HEK293 (cell line): Measurements from ENCODE around the gene LONP2.

ENCODE experiments used
- CTCF ChIA-PET: fragments of 350-600 bp; formaldehyde crosslinking; extraction: SDS; loops from one replicate; lab custom pipeline; 2021; ENCODE audit warnings: antibody characterized with exemption; lab: Yijun Ruan, JAX
- POLR2A ChIA-PET: fragments of 300-600 bp; formaldehyde crosslinking; extraction: SDS; loops from one replicate; lab custom pipeline; 2020; ENCODE audit warnings: antibody characterized with exemption, inconsistent platforms; lab: Yijun Ruan, JAX
- H3K27ac ChIP-seq: fragments of 200-500 bp; sonication (Bioruptor generic); 2 replicates; pipeline ENCODE4 v1.5.1; 2014; ENCODE audit warnings: low read depth, low read length, control low read depth, inconsistent platforms; ENCODE audit errors: extremely low read depth
- H3K36me3 ChIP-seq, 2 experiments: fragments of 200-500 bp in 1 of 2; sonication (Bioruptor generic) in 1 of 2; 1 replicate in 1 of 2; 2 replicates in 1 of 2; pipeline ENCODE4 v1.5.1; 2014 to 2017; ENCODE audit warnings: inconsistent platforms in 2 of 2, low read length in 2 of 2; ENCODE audit not compliant: control insufficient read depth in 2 of 2, insufficient read depth in 1 of 2
- H3K4me1 ChIP-seq: fragments of 200-500 bp; sonication (Bioruptor generic); 2 replicates; pipeline ENCODE4 v1.5.1; 2014; ENCODE audit warnings: mild to moderate bottlenecking, low read length, inconsistent platforms; ENCODE audit not compliant: control insufficient read depth, insufficient read depth
- H3K4me3 ChIP-seq: 2 replicates; pipeline ENCODE4 v1.5.1; 2011; ENCODE audit warnings: low read depth, mild to moderate bottlenecking, control low read depth, low read length, moderate library complexity
- H3K9me3 ChIP-seq: fragments of 200-500 bp; sonication (Bioruptor generic); 2 replicates; pipeline ENCODE4 v1.5.1; 2014; ENCODE audit warnings: low read depth, low read length, inconsistent platforms; ENCODE audit not compliant: control insufficient read depth, insufficient read depth
- MYNN ChIP-seq: fragments of 450-650 bp; formaldehyde crosslinking; IDR thresholded peaks from 2 replicates; pipeline ENCODE4 v1.5.1; 2016; ENCODE audit warnings: missing biosample characterization, missing genetic modification characterization, borderline replicate concordance
- ZBTB17 ChIP-seq: fragments of 450-650 bp; formaldehyde crosslinking; IDR thresholded peaks from 2 replicates; pipeline ENCODE4 v1.5.1; 2016; ENCODE audit warnings: missing biosample characterization, missing genetic modification characterization
- ZBTB20 ChIP-seq: fragments of 450-650 bp; formaldehyde crosslinking; IDR thresholded peaks from 2 replicates; pipeline ENCODE4 v1.5.1; 2016; ENCODE audit warnings: missing biosample characterization, missing genetic modification characterization
- ZFP3 ChIP-seq: fragments of 450-650 bp; formaldehyde crosslinking; IDR thresholded peaks from 2 replicates; pipeline ENCODE4 v1.5.1; 2016; ENCODE audit warnings: low read depth, missing biosample characterization, missing genetic modification characterization
- ZNF132 ChIP-seq: fragments of 450-650 bp; formaldehyde crosslinking; IDR thresholded peaks from 2 replicates; pipeline ENCODE4 v1.5.1; 2017; ENCODE audit warnings: missing biosample characterization, missing genetic modification characterization, borderline replicate concordance
- ZNF426 ChIP-seq: fragments of 450-650 bp; formaldehyde crosslinking; IDR thresholded peaks from 2 replicates; pipeline ENCODE4 v1.5.1; 2017; ENCODE audit warnings: missing biosample characterization, missing genetic modification characterization, mild to moderate bottlenecking, inconsistent platforms, moderate library complexity
- ZNF677 ChIP-seq: fragments of 450-650 bp; IDR thresholded peaks from 2 replicates; pipeline ENCODE4 v1.5.0; 2018; ENCODE audit warnings: missing biosample characterization, mild to moderate bottlenecking, missing genetic modification characterization, moderate library complexity
- ZNF791 ChIP-seq: fragments of 450-650 bp; formaldehyde crosslinking; IDR thresholded peaks from 2 replicates; pipeline ENCODE4 v1.5.1; 2016; ENCODE audit warnings: missing biosample characterization, missing genetic modification characterization
- ZSCAN30 ChIP-seq: fragments of 450-650 bp; IDR thresholded peaks from 2 replicates; pipeline ENCODE4 v1.5.1; 2018; ENCODE audit warnings: missing biosample characterization, mild to moderate bottlenecking, missing genetic modification characterization, moderate library complexity
- TF ChIP-seq, protein P1 (sequence below): fragments of 450-650 bp; formaldehyde crosslinking; conservative IDR thresholded peaks from 2 replicates; pipeline ENCODE4 v1.5.1; 2016; ENCODE audit warnings: low read depth, missing biosample characterization, missing genetic modification characterization
- TF ChIP-seq, protein P2 (sequence below): fragments of 450-650 bp; formaldehyde crosslinking; IDR thresholded peaks from 2 replicates; pipeline ENCODE4 v1.5.1; 2016; ENCODE audit warnings: missing biosample characterization, missing genetic modification characterization
- TF ChIP-seq, protein P3 (sequence below): fragments of 450-650 bp; formaldehyde crosslinking; IDR thresholded peaks from 2 replicates; pipeline ENCODE4 v1.5.1; 2016; ENCODE audit warnings: missing biosample characterization, missing genetic modification characterization
- TF ChIP-seq, protein P4 (sequence below): sonication (generic); formaldehyde crosslinking; IDR thresholded peaks from 2 replicates; pipeline ENCODE4 v1.8.1; 2022; ENCODE audit warnings: mild to moderate bottlenecking, moderate library complexity, missing genetic modification reagents
- TF ChIP-seq, protein P5 (sequence below): fragments of 450-650 bp; formaldehyde crosslinking; IDR thresholded peaks from 2 replicates; pipeline ENCODE4 v1.5.1; 2017; ENCODE audit warnings: missing biosample characterization, missing genetic modification characterization
- TF ChIP-seq, protein P6 (sequence below): fragments of 450-650 bp; formaldehyde crosslinking; IDR thresholded peaks from 2 replicates; pipeline ENCODE4; 2016; ENCODE audit warnings: missing biosample characterization, missing genetic modification characterization

Gene LONP2

DNA sequence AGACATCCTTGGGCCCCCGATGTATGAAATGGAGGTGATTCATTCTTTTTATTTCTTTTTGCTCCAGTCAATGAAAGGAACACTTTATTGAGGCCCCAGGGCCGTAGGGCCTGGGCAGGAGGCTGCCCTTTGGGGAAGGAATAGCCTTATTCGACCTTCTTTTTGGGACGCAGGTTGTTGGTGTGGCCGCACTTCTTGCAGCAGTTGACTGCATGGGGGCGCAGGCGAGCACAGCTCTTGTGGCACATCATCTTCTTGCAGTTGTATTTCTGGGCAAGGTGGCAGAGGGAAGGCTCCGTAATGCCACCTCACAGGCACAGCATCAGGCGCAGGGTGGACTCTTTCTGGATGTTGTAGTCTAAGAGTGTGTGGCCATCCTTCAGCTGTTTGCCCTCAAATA lies 90.2 kb downstream of the LONP2 start:
- Histone ChIP-seq H3K4me3 (no peak overlapping the region), H3K9me3 (no peaks in the 10 kb centered on the region)
- CTCF ChIA-PET: interaction anchor here (1.7 kb wide), 1 partner anchor 17 kb away, joined by 3 read pairs; no protein-coding TSS in a partner anchor
- POLR2A ChIA-PET: no interaction called here
- no peak for TF ChIP-seq ZNF132 (tag by site-specific recombination)
- no peak for TF ChIP-seq ZSCAN30 (tag by site-specific recombination)
- TF ChIP-seq, protein P1, sequence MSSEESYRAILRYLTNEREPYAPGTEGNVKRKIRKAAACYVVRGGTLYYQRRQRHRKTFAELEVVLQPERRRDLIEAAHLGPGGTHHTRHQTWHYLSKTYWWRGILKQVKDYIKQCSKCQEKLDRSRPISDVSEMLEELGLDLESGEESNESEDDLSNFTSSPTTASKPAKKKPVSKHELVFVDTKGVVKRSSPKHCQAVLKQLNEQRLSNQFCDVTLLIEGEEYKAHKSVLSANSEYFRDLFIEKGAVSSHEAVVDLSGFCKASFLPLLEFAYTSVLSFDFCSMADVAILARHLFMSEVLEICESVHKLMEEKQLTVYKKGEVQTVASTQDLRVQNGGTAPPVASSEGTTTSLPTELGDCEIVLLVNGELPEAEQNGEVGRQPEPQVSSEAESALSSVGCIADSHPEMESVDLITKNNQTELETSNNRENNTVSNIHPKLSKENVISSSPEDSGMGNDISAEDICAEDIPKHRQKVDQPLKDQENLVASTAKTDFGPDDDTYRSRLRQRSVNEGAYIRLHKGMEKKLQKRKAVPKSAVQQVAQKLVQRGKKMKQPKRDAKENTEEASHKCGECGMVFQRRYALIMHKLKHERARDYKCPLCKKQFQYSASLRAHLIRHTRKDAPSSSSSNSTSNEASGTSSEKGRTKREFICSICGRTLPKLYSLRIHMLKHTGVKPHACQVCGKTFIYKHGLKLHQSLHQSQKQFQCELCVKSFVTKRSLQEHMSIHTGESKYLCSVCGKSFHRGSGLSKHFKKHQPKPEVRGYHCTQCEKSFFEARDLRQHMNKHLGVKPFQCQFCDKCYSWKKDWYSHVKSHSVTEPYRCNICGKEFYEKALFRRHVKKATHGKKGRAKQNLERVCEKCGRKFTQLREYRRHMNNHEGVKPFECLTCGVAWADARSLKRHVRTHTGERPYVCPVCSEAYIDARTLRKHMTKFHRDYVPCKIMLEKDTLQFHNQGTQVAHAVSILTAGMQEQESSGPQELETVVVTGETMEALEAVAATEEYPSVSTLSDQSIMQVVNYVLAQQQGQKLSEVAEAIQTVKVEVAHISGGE (tag by site-specific recombination): no peak
- TF ChIP-seq ZBTB20: no peak
- TF ChIP-seq ZFP3 (tag by site-specific recombination): no peak
- no peak for TF ChIP-seq ZNF677 (tag by site-specific recombination)
- no peak for TF ChIP-seq ZNF426
- no peak for TF ChIP-seq ZBTB17 (tag by site-specific recombination)
- TF ChIP-seq, all 188 proteins: peak for 0
- no peaks in the 10 kb centered on the region for H3K4me1 ChIP-seq
- peaks cover 4 to 58% of the 10 kb centered on the region in 2 experiments for H3K36me3 ChIP-seq
- H3K27ac ChIP-seq: no peak overlapping the region

DNA sequence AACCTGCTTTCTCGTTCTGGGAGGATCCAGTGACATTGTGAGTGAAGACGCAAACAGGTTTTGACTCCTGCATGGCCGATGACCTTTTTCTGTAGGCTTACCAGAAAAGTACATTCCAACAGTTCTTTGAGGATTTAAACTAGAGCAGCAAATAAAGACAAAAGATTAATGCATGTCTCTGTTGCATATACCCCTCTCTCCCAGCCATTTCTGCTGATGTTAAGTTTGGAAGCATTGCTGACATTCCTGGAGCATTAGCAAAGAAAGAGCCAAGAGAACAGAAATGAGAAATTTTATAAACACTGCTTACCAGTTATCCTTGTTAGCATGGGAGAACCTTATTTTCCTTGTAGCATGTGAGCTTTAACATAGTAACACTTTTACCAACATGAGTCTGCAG lies 91.9 kb downstream of the LONP2 start:
- H3K4me1 ChIP-seq: no peaks in the 10 kb centered on the region
- TF ChIP-seq, protein P2, sequence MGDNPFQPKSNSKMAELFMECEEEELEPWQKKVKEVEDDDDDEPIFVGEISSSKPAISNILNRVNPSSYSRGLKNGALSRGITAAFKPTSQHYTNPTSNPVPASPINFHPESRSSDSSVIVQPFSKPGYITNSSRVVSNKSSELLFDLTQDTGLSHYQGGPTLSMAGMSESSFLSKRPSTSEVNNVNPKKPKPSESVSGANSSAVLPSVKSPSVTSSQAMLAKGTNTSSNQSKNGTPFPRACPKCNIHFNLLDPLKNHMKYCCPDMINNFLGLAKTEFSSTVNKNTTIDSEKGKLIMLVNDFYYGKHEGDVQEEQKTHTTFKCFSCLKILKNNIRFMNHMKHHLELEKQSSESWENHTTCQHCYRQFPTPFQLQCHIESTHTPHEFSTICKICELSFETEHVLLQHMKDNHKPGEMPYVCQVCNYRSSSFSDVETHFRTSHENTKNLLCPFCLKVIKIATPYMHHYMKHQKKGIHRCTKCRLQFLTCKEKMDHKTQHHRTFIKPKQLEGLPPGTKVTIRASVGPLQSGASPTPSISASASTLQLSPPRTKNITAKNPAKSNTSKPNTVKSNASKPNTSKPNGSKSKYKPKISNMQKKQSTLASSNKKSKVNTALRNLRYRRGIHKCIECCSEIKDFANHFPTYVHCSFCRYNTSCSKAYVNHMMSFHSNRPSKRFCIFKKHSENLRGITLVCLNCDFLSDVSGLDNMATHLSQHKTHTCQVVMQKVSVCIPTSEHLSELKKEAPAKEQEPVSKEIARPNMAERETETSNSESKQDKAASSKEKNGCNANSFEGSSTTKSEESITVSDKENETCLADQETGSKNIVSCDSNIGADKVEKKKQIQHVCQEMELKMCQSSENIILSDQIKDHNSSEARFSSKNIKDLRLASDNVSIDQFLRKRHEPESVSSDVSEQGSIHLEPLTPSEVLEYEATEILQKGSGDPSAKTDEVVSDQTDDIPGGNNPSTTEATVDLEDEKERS (tag by site-specific recombination): no peak
- TF ChIP-seq, protein P3, sequence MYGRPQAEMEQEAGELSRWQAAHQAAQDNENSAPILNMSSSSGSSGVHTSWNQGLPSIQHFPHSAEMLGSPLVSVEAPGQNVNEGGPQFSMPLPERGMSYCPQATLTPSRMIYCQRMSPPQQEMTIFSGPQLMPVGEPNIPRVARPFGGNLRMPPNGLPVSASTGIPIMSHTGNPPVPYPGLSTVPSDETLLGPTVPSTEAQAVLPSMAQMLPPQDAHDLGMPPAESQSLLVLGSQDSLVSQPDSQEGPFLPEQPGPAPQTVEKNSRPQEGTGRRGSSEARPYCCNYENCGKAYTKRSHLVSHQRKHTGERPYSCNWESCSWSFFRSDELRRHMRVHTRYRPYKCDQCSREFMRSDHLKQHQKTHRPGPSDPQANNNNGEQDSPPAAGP: no peak
- TF ChIP-seq, protein P4, sequence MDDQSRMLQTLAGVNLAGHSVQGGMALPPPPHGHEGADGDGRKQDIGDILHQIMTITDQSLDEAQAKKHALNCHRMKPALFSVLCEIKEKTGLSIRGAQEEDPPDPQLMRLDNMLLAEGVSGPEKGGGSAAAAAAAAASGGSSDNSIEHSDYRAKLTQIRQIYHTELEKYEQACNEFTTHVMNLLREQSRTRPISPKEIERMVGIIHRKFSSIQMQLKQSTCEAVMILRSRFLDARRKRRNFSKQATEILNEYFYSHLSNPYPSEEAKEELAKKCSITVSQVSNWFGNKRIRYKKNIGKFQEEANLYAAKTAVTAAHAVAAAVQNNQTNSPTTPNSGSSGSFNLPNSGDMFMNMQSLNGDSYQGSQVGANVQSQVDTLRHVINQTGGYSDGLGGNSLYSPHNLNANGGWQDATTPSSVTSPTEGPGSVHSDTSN (CRISPR knock-in tag): no peak
- POLR2A ChIA-PET: no interaction called here
- H3K36me3 ChIP-seq: peaks cover 4 to 67% of the 10 kb centered on the region in 2 experiments
- H3K4me3 ChIP-seq: no peak overlapping the region
- no peak overlapping the region for H3K27ac ChIP-seq
- CTCF ChIA-PET: interaction anchor here (0.6 to 1.4 kb wide), 2 partner anchors 10 to 287 kb away, joined by 3 to 6 read pairs; no protein-coding TSS in a partner anchor
- no peaks in the 10 kb centered on the region for H3K9me3 ChIP-seq

DNA sequence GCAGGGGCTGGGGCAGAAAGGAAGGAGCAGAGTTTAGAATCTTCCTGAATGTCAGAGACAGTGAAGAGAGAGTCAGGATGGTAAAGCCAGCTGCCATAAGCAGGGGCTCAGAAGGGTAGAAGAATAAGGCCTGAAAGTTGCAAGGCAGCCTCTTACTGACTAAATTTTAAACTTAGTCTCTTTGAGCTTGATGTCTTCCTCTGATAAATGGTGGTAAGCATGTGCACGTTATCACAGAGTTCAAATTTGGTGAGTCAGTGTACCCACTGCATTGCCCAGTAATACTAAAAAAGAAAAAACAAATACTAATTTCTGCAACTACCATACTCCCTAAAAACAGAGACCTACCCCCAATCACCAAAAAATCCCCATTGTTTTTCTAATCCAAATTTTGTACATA lies 96.0 kb downstream of the LONP2 start:
- POLR2A ChIA-PET: no interaction called here
- H3K4me1 ChIP-seq: no peaks in the 10 kb centered on the region
- no peaks in the 10 kb centered on the region for H3K9me3 ChIP-seq
- peaks cover 4 to 79% of the 10 kb centered on the region in 2 experiments for H3K36me3 ChIP-seq
- H3K27ac ChIP-seq: no peak overlapping the region
- no peak overlapping the region for H3K4me3 ChIP-seq
- CTCF ChIA-PET: interaction anchor here (0.7 to 1.4 kb wide), 2 partner anchors 22 to 284 kb away, joined by 3 read pairs; no protein-coding TSS in a partner anchor
- TF ChIP-seq, protein P5, sequence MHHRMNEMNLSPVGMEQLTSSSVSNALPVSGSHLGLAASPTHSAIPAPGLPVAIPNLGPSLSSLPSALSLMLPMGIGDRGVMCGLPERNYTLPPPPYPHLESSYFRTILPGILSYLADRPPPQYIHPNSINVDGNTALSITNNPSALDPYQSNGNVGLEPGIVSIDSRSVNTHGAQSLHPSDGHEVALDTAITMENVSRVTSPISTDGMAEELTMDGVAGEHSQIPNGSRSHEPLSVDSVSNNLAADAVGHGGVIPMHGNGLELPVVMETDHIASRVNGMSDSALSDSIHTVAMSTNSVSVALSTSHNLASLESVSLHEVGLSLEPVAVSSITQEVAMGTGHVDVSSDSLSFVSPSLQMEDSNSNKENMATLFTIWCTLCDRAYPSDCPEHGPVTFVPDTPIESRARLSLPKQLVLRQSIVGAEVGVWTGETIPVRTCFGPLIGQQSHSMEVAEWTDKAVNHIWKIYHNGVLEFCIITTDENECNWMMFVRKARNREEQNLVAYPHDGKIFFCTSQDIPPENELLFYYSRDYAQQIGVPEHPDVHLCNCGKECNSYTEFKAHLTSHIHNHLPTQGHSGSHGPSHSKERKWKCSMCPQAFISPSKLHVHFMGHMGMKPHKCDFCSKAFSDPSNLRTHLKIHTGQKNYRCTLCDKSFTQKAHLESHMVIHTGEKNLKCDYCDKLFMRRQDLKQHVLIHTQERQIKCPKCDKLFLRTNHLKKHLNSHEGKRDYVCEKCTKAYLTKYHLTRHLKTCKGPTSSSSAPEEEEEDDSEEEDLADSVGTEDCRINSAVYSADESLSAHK (tag by site-specific recombination): no peak
- TF ChIP-seq MYNN: no peak
- TF ChIP-seq, protein P6, sequence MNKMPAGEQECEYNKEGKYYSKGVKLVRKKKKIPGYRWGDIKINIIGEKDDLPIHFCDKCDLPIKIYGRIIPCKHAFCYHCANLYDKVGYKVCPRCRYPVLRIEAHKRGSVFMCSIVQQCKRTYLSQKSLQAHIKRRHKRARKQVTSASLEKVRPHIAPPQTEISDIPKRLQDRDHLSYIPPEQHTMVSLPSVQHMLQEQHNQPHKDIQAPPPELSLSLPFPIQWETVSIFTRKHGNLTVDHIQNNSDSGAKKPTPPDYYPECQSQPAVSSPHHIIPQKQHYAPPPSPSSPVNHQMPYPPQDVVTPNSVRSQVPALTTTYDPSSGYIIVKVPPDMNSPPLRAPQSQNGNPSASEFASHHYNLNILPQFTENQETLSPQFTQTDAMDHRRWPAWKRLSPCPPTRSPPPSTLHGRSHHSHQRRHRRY (tag by site-specific recombination): no peak
- no peak for TF ChIP-seq ZNF791
